Measurements from ENCODE around the gene HEATR5B.

- no peak for TF ChIP-seq CTCF (IDR thresholded peaks at IDR 0.05; ENCODE audit: low read length)
- TF ChIP-seq EZH2 (IDR thresholded peaks at IDR 0.05; ENCODE audit: borderline replicate concordance, low read length), result no peak
Observed at GRCh38 chr2:36965751-36966369, 118.3 kb downstream of the HEATR5B start.
